GM20431 (cell line): ENCODE results near the gene SPRR5.

ENCODE experiments used
- in situ Hi-C: fragments of 300-500 bp; cut with MseI, MboI; formaldehyde crosslinking; loops from one replicate; pipeline ENCODE4 v1.15.0; 2020; ENCODE audit warnings: low sequenced_read_pairs; ENCODE audit not compliant: unreplicated experiment

SPRR5 gene, protein sequence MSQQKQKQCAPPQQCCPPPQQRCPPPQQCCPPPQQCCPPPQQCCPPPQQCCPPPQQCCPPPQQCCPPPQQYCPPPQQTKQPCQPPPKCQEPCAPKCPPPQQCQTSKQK

DNA sequence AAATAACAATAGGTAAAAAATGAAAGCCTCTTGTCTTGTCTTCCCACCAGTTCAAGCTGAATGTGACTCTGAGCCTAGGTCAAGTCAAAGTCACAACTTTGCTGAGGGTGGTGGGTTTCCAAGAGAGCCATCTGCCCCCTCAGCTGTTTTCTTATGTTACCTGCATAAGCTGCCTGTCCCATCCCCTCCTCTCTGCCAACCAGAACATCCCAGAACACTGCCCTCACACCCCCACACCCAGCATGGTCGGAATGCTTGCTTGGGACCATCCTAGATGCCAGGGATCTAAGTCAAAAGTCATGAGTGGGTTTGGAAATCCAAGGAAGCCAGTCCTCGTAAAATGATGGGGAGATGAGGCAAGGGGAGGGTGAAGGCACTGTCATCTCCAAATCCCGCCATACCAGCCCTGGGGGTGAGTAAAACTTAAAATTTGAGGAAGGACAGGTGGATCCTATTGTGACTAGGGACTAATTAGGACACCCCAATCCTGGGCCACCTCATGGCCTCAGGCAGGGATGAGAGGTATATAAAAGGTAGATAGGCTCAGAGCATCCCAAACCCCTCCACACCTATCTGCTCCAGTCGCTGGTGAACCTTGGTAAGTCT lies at the start of gene SPRR5:
Gene SPRR5, plus strand, starts transcription at position 556 of the 606 bp plus-strand sequence. CDS start 1,349 bp downstream, outside the sequence.
- in situ Hi-C loops: no loop called here

- in situ Hi-C loops: no loop called here
Observed at GRCh38 chr1:152899027-152899426, 48.0 kb upstream of the SPRR5 start.

GRCh38 chr1:152899883-152900282 lies 47.1 kb upstream of the SPRR5 start:
- in situ Hi-C loops: no loop called here

- in situ Hi-C loops: no loop called here
Observed at GRCh38 chr1:152901631-152902030, 45.4 kb upstream of the SPRR5 start.

DNA sequence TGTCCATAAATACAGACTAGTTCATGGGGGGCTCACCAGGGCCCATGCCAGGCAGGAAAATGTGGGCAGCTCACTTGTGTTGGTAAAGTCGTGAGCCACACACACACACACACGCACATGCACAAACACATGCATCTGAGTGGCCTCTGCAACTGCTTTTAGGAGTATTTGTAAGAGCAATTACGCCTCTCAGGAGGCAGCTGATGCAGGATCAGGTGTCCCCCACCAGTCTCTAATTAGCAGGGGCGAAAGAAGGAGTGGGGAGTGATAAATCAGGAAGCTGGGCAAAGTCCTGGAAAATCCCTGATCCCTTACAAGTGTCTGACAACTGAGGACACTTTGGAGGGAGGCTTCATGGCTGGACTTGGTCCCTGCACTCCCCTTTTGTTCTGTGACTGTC lies 44.4 kb upstream of the SPRR5 start:
- in situ Hi-C loops: no loop called here

GRCh38 chr1:152904688-152905440 lies 42.1 kb upstream of the SPRR5 start:
- in situ Hi-C loops: no loop called here

GRCh38 chr1:152906023-152906565 lies 40.9 kb upstream of the SPRR5 start:
- in situ Hi-C loops: no loop called here

GRCh38 chr1:152907686-152908601 lies 39.1 kb upstream of the SPRR5 start, which contains the start of gene IVL:
IVL (plus strand) TSS chr1:152908546; CDS start chr1:152909798, 1,252 bp downstream.
- in situ Hi-C loops: no loop called here

GRCh38 chr1:152909206-152909605 lies 37.8 kb upstream of the SPRR5 start:
- in situ Hi-C loops: no loop called here

DNA sequence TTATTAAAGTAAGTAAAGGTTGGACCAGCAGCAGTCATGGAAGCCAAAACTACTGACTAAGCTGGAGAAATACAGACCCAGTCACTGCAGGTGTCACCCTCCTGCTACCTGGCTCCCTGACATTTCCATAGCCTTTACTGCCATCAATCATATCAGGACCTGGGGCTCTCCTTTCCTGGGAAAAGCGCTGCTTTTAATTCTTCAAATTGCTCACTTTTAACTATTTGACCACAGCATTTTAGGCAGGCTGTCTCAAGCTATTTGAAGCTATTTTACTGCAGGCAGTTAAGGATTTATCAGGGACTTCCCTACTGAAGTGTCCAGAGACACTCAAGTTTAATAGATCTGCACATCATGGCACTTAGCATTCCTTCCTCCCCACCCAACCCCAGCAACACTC lies 34.5 kb upstream of the SPRR5 start:
- in situ Hi-C loops: no loop called here

DNA sequence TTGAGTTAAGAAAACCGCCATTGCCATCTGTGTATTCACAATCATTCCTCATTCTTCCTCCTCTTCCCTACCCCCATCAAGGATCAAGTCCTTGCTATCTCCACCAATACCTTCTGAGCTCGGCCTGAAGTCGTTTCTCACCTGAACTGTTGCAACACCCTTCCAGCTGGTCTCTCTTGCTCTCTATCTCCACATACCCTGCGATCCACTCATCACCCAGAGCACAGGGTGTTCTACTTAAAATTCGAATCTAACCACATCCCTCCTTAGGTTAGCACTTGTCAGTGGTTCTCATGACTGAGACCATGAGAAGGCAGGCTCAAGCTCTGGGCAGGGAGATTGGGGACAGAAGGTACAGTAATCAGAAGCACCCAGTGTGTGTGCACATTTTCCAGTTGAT lies 34.1 kb upstream of the SPRR5 start:
- in situ Hi-C loops: no loop called here

DNA sequence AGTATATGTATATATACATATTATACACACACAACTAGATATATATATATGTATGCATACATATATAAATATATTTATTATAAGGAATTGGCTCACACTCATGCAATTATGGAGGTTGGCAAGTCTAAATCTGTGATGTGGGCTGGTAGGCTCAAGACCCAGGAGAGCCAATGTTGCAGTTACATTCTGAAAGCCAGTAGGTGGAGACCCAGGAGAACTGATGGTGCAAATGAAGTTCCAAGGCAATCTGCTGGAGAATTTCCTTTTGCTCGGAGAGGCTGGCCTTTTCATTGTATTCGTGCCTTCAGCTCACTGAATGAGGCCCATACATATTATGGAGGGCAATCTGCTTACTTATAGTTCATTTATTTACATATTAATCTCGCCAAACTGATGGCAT lies 29.2 kb upstream of the SPRR5 start:
- in situ Hi-C loops: no loop called here

DNA sequence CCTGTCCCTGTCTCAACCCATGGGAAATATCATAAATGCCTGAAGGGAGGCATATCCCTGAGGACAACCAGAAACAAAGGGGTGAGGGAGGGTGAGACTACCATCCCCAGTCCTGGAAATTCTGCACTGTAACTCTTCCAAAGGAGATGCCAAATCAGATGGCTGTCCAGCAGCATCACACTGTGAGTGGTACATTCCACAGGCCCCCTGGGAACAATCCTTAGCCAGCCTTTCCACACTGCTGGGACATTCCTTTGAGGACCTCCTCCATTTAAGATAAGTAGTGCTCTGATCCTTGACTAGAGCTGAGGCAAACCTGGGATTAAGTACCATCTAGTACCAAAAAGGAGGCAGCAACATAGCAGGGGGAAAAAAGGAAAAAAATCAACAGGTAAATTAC lies 27.9 kb upstream of the SPRR5 start:
- in situ Hi-C loops: no loop called here

GRCh38 chr1:152924191-152924590 lies 22.8 kb upstream of the SPRR5 start:
- in situ Hi-C loops: no loop called here

- in situ Hi-C loops: no loop called here
Observed at GRCh38 chr1:152926091-152926490, 20.9 kb upstream of the SPRR5 start.

- in situ Hi-C loops: no loop called here
Observed at GRCh38 chr1:152928671-152929070, 18.3 kb upstream of the SPRR5 start.

- in situ Hi-C loops: no loop called here
Observed at GRCh38 chr1:152932170-152932811, 14.7 kb upstream of the SPRR5 start.

DNA sequence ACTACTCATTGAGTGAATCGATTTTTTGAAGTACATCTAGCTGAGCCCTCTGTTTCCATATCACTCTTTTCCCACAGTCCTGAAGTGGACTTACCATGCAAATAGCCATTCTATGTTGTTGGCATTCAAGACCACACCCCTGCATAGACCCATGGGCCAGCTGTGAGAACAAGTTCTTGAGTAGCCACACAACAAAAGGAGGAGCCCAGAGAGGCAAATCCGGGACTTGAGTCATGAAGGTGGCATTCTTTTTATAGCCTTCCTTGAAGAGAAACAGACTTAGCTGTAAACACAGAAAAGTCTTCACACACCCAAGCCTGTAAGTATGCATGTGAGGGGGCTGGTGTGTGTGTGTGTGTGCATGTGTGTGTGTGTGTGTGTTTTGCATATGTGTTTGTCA lies 13.8 kb upstream of the SPRR5 start:
- in situ Hi-C loops: no loop called here

GRCh38 chr1:152940614-152941013 lies 6.4 kb upstream of the SPRR5 start:
- in situ Hi-C loops: no loop called here
